NCI-H446 (cell line): ENCODE results near the gene KIF5B.
"Not testable (repeated sequence)": the region's sequence is repeated elsewhere in the genome, so short reads cannot be mapped to it uniquely, and the experiment has no call there.

Experiments
- DNase-seq, 2 experiments: peaks; one replicate each; lab custom pipeline; 2025; lab: John Stamatoyannopoulos, UW

Gene KIF5B

GRCh38 chr10:32007026-32007425, 49.2 kb downstream of the KIF5B start:
- no peak for DNase-seq

GRCh38 chr10:32005050-32005449, 51.2 kb downstream of the KIF5B start:
- DNase-seq: peak; percentile 22 to 35

GRCh38 chr10:32004161-32004591, 52.0 kb downstream of the KIF5B start:
- DNase-seq: peak in 1 of 2 experiments; percentile 32

GRCh38 chr10:32002531-32002930, 53.7 kb downstream of the KIF5B start:
- DNase-seq: no peak

GRCh38 chr10:32000937-32001336, 55.3 kb downstream of the KIF5B start:
- no peak for DNase-seq

GRCh38 chr10:31999836-32000235, 56.4 kb downstream of the KIF5B start:
- DNase-seq: no peak

GRCh38 chr10:31999070-31999660, 57.1 kb downstream of the KIF5B start:
- no peak for DNase-seq

GRCh38 chr10:31994926-31995325, 61.3 kb downstream of the KIF5B start:
- DNase-seq: no peak

GRCh38 chr10:31990937-31991336, 65.3 kb downstream of the KIF5B start:
- no peak for DNase-seq

GRCh38 chr10:31987786-31988185, 68.4 kb downstream of the KIF5B start:
- DNase-seq: not testable (repeated sequence)

GRCh38 chr10:31982111-31982510, 74.1 kb downstream of the KIF5B start:
- no peak for DNase-seq

- no peak for DNase-seq
These were observed 75.8 kb downstream of the KIF5B start for GRCh38 chr10:31980471-31980870.

GRCh38 chr10:31979071-31979470, 77.2 kb downstream of the KIF5B start:
- DNase-seq: not testable (repeated sequence)

GRCh38 chr10:31978156-31978483, 78.1 kb downstream of the KIF5B start:
- DNase-seq: no peak

- DNase-seq: no peak
These were observed 78.6 kb downstream of the KIF5B start for GRCh38 chr10:31977440-31978155.

- no peak for DNase-seq
These were observed 81.0 kb downstream of the KIF5B start for GRCh38 chr10:31975157-31975765.

- DNase-seq: no peak
These were observed 81.6 kb downstream of the KIF5B start for GRCh38 chr10:31974434-31975124.

GRCh38 chr10:31972519-31973041, 83.6 kb downstream of the KIF5B start:
- no peak for DNase-seq

GRCh38 chr10:31969847-31970246, 86.4 kb downstream of the KIF5B start:
- not testable (repeated sequence) for DNase-seq

GRCh38 chr10:31963589-31963980, 92.6 kb downstream of the KIF5B start:
- no peak for DNase-seq

- no peak for DNase-seq
These were observed 93.2 kb downstream of the KIF5B start for GRCh38 chr10:31962826-31963588.
